Esophagus squamous epithelium (tissue), 5 donors: ENCODE measurements around the gene TGFBR3L. TPM values are rescaled to one million over a fixed set of nuclear protein-coding genes. Genes with fewer than 3 reads are reported as not detected.
A peak's percentile ranks its signal among the peaks of the same experiment; 100 is the strongest.
"Not testable (repeated sequence)": the region's sequence is repeated elsewhere in the genome, so short reads cannot be mapped to it uniquely, and the experiment has no call there.

ENCODE experiments used
- DNase-seq: peaks from one replicate; lab custom pipeline; 2025; lab: John Stamatoyannopoulos, UW
- H3K27ac ChIP-seq, 4 donors: fragments of 200-600 bp; sonication (generic); one replicate each; pipeline ENCODE4 v1.5.1; 2016 to 2019; ENCODE audit warnings: mild to moderate bottlenecking in 1 of 4
- H3K27me3 ChIP-seq, 4 donors: fragments of 200-600 bp; sonication (generic); 1 replicate in 3 of 4; 2 replicates in 1 of 4; pipeline versions ENCODE4 v1.5.1 to v1.6.0; 2017 to 2021; ENCODE audit warnings: antibody characterized with exemption in 1 of 4
- H3K36me3 ChIP-seq, 3 donors: fragments of 200-600 bp; sonication (generic); one replicate each; pipeline ENCODE4 v1.5.1; 2016 to 2019
- H3K4me1 ChIP-seq, 3 donors: fragments of 200-600 bp; sonication (generic); one replicate each; pipeline ENCODE4 v1.5.1; 2017 to 2019
- H3K4me3 ChIP-seq, 4 donors: fragments of 200-600 bp; sonication (generic); 1 replicate in 3 of 4; 2 replicates in 1 of 4; pipeline ENCODE4 v1.5.1; 2016 to 2019; ENCODE audit warnings: mild to moderate bottlenecking in 2 of 4, moderate library complexity in 1 of 4
- H3K9me3 ChIP-seq, 3 donors: fragments of 200-600 bp; sonication (generic); one replicate each; pipeline ENCODE4 v1.5.1; 2016 to 2019
- POLR2A ChIP-seq, 4 donors: fragments of 450-650 bp; IDR thresholded peaks; one replicate each; pipeline ENCODE4 v1.6.1; 2017; ENCODE audit warnings: antibody characterized with exemption in 4 of 4, mild to moderate bottlenecking in 4 of 4, moderate library complexity in 3 of 4
- WGBS, 2 donors: methylation state at CpG; one replicate each; pipeline ENCODE4 v1.1.5; 2018; 5-methylcytosine and 5-hydroxymethylcytosine counted together
- intact Hi-C: fragments of 100-400 bp; cut with DNase I; formaldehyde crosslinking; loops from one replicate; pipeline ENCODE4 v1.15.0; 2022
- total RNA-seq, 4 donors: library from RNA; depleted of rRNA; stranded (reverse); fragments of >200 nt; gene quantifications; one replicate each; pipeline ENCODE4 v1.1.0, GENCODE V29; 2016
- TF ChIP-seq, protein P1 (sequence below), 6 experiments: fragments of 450-650 bp in 4 of 6; fragments of 200-600 bp in 2 of 6; sonication (generic) in 2 of 6; IDR thresholded peaks; one replicate each; pipeline ENCODE4 v1.5.1; 2016 to 2019; ENCODE audit warnings: antibody characterized with exemption in 6 of 6, mild to moderate bottlenecking in 4 of 6, moderate library complexity in 4 of 6
- donor health status: DM: yes; HTN: yes; CAD: no.

TGFBR3L gene
- total RNA-seq, 4 donors from 2014 or later = not detected

DNA sequence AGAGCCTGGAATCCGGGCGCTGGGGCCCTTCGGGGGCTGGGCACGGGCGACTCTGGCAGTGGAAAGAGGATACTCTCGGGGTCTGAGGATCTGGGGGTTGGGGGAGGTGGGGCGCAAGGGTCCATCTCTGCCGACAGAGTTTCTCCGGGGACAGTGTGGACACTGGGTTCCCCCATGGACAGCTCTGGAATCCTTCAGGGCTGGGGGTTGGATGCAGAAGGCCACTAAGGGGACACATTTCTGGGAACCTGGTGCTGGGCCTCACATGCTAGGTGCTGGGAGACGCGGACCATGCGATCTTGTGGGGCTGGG is 2.3 kb downstream of the TGFBR3L start:
- Histone ChIP-seq H3K9me3 (no peaks in the 10 kb centered on the region), H3K36me3 (peaks cover 10 to 24% (median 11%) of the 10 kb centered on the region in 3 donors), H3K4me1 (peaks cover 40 to 61% (median 41%) of the 10 kb centered on the region in 3 donors), H3K4me3 (peak overlapping the region; percentile 12 to 65 (median 31)), H3K27me3 (peaks cover 19 to 64% (median 24%) of the 10 kb centered on the region in 4 donors), H3K27ac (peak overlapping the region in 3 of 4 donors; percentile 9 to 73 (median 60))
- intact Hi-C loops = no loop called here
- no peak for DNase-seq
- TF ChIP-seq POLR2A (IDR thresholded peaks at IDR 0.05) = no peak
- TF ChIP-seq, protein P1, sequence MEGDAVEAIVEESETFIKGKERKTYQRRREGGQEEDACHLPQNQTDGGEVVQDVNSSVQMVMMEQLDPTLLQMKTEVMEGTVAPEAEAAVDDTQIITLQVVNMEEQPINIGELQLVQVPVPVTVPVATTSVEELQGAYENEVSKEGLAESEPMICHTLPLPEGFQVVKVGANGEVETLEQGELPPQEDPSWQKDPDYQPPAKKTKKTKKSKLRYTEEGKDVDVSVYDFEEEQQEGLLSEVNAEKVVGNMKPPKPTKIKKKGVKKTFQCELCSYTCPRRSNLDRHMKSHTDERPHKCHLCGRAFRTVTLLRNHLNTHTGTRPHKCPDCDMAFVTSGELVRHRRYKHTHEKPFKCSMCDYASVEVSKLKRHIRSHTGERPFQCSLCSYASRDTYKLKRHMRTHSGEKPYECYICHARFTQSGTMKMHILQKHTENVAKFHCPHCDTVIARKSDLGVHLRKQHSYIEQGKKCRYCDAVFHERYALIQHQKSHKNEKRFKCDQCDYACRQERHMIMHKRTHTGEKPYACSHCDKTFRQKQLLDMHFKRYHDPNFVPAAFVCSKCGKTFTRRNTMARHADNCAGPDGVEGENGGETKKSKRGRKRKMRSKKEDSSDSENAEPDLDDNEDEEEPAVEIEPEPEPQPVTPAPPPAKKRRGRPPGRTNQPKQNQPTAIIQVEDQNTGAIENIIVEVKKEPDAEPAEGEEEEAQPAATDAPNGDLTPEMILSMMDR (IDR thresholded peaks at IDR 0.05) = peak in 1 of 6 experiments; percentile 5
- 0 to 8% methylated on average over 2 to 6 of the region's 12 CpGs for WGBS, 2 donors

DNA sequence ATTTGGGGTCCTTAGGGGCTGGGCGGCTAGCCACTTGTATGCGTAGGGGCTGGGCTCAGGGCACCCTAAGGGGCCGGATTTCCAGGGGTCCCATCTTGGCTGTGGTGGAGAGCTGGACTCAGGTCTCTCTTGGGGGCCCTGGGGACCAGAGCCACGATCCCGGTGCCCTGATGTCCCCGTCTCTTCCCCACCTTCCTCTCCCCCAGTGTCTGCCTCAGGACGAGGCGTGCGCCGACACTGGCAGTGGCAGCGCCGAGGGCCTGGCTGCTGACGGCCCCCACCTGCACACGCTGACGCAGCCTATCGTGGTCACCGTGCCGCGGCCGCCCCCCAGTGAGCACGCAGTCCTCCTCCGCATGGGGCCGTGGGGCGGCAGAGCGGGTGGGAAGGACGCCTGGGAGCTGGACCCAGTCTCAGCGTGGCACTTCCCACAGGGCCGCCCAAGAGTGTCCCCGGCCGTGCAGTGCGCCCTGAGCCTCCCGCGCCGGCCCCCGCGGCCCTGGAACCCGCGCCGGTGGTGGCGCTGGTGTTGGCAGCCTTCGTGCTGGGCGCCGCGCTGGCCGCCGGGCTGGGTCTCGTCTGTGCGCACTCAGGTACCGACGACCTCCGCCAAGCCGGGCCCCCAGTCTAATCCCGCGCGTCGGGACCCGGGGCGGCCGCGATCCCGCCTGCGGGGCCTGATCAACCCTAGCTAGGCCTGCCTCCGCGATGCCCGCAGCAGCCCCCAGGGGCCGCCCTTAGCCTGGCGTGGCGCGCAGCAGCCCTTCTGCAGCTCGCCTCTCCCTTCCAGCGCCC is 2.8 kb downstream of the TGFBR3L start:
- TF ChIP-seq, protein P1 (IDR thresholded peaks at IDR 0.05) = peak in 5 of 6 experiments; percentile 26 to 47 (median 39)
- no peak for TF ChIP-seq POLR2A (IDR thresholded peaks at IDR 0.05)
- intact Hi-C loops = no loop called here
- no peak for DNase-seq
- Histone ChIP-seq H3K36me3 (peaks cover 6 to 24% (median 6%) of the 10 kb centered on the region in 3 donors), H3K4me3 (peak overlapping the region in 3 of 4 donors; percentile 21 to 65 (median 43)), H3K27ac (peak overlapping the region in 3 of 4 donors; percentile 9 to 73 (median 60)), H3K9me3 (no peaks in the 10 kb centered on the region), H3K4me1 (peaks cover 42 to 66% (median 45%) of the 10 kb centered on the region in 3 donors), H3K27me3 (peaks cover 19 to 64% (median 24%) of the 10 kb centered on the region in 4 donors)
- 6 to 20% methylated on average over 2 to 14 of the region's 71 CpGs for WGBS, 2 donors

DNA sequence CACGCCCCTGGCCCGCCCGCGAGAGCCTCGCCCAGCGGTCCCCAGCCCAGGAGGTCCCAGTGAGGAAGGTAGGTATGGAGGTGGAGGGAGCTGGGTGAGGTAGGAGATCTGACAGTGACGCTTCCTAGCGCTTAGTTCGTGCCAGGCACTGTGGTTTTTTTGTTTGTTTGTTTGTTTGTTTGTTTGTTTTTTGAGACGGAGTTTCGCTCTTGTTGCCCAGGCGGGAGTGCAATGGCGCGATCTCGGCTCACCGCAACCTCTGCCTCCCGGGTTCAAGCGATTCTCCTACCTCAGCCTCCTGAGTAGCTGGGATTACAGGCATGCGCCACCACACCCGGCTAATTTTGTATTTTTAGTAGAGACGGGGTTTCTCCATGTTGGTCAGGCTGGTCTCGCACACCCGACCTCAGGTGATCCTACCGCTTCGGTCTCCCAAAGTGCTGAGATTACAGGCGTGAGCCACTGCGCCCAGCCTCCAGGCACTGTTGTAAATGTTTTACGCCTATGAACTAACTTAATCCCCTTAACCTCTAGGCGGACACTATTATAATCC is 3.5 kb downstream of the TGFBR3L start:
- intact Hi-C loops, H3K9me3 ChIP-seq, DNase-seq: not testable (repeated sequence)
- peak overlapping the region in 2 of 4 donors; percentile 60 to 73 for H3K27ac ChIP-seq
- peaks cover 19 to 62% (median 24%) of the 10 kb centered on the region in 4 donors for H3K27me3 ChIP-seq
- H3K4me3 ChIP-seq = peak overlapping the region in 2 of 4 donors; percentile 43 to 65
- peaks cover 0 to 24% (median 9%) of the 10 kb centered on the region in 3 donors for H3K36me3 ChIP-seq
- 27 to 44% methylated on average over 10 to 19 of the region's 29 CpGs for WGBS, 2 donors
- H3K4me1 ChIP-seq = peaks cover 42 to 73% (median 45%) of the 10 kb centered on the region in 3 donors

DNA sequence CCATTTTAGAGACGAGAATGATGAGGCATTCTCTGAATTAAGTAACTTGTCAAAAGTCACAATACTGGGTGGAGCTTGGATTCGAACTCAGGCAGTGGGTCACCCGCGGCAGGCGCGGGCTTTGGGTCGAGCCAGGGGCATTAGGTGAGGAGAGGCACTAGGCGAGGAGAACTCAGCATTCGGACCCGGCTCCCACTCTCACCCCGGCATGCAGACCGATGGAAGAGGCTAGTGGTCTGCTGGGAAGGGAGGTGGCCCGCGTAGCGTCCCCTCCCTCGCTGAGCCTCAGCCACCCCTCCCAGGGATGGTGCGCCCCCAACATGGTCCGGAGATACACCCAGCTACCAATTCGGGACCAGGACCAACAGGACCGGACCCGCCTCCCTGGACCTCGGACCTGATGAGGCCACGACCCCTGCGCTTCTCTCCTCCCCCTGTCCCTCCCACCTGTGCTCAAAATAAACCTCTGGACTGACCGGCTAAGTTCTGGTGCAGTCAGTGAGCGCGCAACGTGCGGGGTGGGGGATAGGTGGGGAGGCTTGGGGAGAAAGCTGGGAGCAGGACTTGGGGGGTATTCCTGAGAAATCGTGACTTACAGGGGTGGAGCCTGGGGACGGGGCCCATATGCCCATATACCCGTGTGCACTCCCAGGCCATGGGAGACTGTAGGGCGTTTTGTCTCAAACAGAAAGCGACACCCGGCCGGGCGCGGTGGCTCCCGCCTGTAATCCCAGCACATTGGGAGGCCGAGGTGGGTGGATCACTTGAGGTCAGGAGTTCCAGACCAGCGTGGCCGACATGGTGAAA is 4.2 kb downstream of the TGFBR3L start:
- TF ChIP-seq, protein P1 (IDR thresholded peaks at IDR 0.05) = no peak
- no peak for TF ChIP-seq POLR2A (IDR thresholded peaks at IDR 0.05)
- peaks cover 19 to 56% (median 24%) of the 10 kb centered on the region in 4 donors for H3K27me3 ChIP-seq
- peaks cover 0 to 19% (median 11%) of the 10 kb centered on the region in 3 donors for H3K36me3 ChIP-seq
- H3K4me3 ChIP-seq = peak overlapping the region in 1 of 4 donors; percentile 83
- intact Hi-C loops = no loop called here
- no peaks in the 10 kb centered on the region for H3K9me3 ChIP-seq
- no peak for DNase-seq
- H3K27ac ChIP-seq = no peak overlapping the region
- WGBS, 2 donors = 56 to 63% methylated on average over 10 to 17 of the region's 42 CpGs
- peaks cover 42 to 80% (median 45%) of the 10 kb centered on the region in 3 donors for H3K4me1 ChIP-seq
